AG09309 (cell line): Measurements from ENCODE around the gene TRAPPC11.

ENCODE experiments used
- DNase-seq: peaks from one replicate; pipeline ENCODE4 v3.0.0-alpha.2; 2010; ENCODE audit warnings: low read depth
- H3K4me3 ChIP-seq: 2 replicates; pipeline ENCODE4 v1.5.1; 2011; ENCODE audit warnings: mild to moderate bottlenecking, low read depth, low read length, moderate library complexity; ENCODE audit not compliant: control insufficient read depth
- CTCF ChIP-seq: IDR thresholded peaks from 2 replicates; pipeline ENCODE4 v1.5.1; 2011; ENCODE audit warnings: mild to moderate bottlenecking, low read depth, low read length, inconsistent platforms; ENCODE audit not compliant: insufficient read depth, control insufficient read depth; ENCODE audit errors: missing control alignments

Gene TRAPPC11

GRCh38 chr4:183631577-183632198 is 27.4 kb upstream of the TRAPPC11 start:
- no peak for TF ChIP-seq CTCF
- no peak overlapping the region for H3K4me3 ChIP-seq
- DNase-seq, result no peak

- H3K4me3 ChIP-seq, result no peak overlapping the region
- TF ChIP-seq CTCF, result no peak
- DNase-seq, result no peak
Observed at GRCh38 chr4:183632689-183633088, 26.4 kb upstream of the TRAPPC11 start.

DNA sequence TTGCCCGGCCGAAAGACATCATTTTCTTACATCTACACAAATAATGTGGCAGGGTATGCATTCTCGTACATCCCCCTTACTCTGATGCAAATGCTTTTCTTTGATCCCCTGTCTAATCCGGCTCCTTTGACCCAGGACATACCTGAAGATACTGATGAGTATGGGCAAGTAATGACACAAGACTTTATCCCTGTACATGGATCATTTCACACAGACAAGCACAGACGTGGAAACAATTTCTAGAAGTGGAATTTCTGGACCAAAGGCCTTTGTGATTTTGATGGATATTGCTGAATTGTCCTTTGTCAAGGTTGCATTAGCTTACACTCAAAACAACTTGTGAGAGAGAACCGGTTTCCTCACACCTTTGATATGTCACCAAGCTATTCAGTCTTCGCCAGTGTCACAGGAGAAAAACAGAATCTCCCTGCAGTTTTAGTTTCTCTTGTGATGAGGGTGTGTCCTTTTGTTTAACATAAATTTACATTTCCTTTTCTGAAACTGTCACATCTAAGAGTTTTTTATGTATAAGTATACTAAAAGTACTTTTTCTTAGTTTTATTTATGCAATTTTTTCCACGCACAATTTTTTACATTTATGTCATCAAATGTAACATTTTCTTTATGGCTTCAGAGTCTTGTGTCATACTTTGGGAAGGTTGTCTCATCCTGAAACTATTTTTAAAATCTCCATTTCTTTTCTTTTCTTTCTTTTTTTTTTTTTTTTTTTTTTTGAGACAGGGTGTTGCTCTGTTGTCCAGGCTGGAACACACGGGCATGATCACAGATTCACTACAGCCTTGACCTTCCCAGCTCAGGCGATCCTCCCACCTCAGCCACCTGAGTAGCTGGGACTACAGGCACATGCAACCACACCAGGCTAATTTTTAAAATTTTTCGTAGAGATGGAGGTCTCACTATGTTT is 25.4 kb upstream of the TRAPPC11 start:
- no peak for DNase-seq
- no peak for TF ChIP-seq CTCF
- H3K4me3 ChIP-seq, result no peak overlapping the region

DNA sequence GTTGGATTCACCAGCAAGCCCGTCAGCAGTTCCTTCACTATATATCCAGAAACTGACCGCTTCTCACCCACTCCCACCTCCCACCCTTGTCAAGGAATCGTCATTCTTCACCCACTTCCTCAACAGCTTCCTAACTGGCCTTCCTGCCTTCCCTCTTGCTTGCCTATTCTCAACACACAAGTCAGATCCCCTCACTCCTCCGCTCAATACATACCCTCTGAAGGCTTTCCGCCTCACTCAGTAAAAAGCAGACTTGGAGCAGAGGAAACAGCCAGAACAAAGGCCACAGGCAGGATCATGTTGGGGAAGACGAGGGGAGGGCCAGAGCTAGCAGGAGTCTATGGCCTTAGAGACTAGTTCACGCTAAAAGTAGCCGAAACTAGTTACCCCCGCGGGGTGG is 23.8 kb upstream of the TRAPPC11 start:
- DNase-seq, result no peak
- H3K4me3 ChIP-seq, result no peak overlapping the region
- TF ChIP-seq CTCF, result no peak

DNA sequence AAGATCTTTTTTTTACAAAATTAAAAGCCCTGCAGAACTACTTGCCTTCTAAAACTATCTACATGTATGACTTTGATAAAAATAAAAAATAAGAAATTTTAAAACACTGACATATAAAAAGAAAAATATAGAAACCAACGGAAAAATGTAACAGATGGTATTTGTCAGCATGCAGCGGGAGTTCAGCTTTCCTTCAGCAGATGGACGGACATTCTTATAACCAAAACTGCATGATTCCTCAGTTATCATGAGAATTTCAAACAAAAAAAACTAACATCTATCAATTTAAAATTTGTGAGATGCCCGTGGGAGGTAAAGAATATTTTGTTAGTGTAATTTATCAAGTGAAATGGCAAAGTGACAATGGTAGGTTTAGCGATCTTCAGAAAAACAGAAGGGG is 23.4 kb upstream of the TRAPPC11 start:
- DNase-seq, result no peak
- TF ChIP-seq CTCF, result no peak
- H3K4me3 ChIP-seq, result no peak overlapping the region

- H3K4me3 ChIP-seq, result no peak overlapping the region
- no peak for TF ChIP-seq CTCF
- DNase-seq, result no peak
Observed at GRCh38 chr4:183636503-183636902, 22.6 kb upstream of the TRAPPC11 start.

- no peak for DNase-seq
- no peak for TF ChIP-seq CTCF
- no peak overlapping the region for H3K4me3 ChIP-seq
Observed at GRCh38 chr4:183636923-183637322, 22.2 kb upstream of the TRAPPC11 start.
